Measurements from ENCODE around the gene COPS4.
"Not testable (repeated sequence)": the region's sequence is repeated elsewhere in the genome, so short reads cannot be mapped to it uniquely, and the experiment has no call there.

GRCh38 chr4:83084956-83085355 is 50.0 kb downstream of the COPS4 start:
- not testable (repeated sequence) for TF ChIP-seq CTCF, POLR2A (IDR thresholded peaks at IDR 0.05)

Data from adrenal gland (tissue), 5 donors.